IMR-90 (cell line): ENCODE results near the gene RUNX2. TPM values are rescaled to one million over a fixed set of nuclear protein-coding genes. Genes with fewer than 3 reads are reported as not detected.

Experiments
- ATAC-seq: fragments of 200-7000 bp; cut with Tn5 transposase; 2 replicates; pipeline ENCODE4 v1.9.1; 2020; ENCODE audit warnings: low read depth, mild to moderate bottlenecking, moderate library complexity
- BruUV-seq: library from RNA; stranded (reverse); fragments of 400-500 nt; replicated peaks from 2 replicates; lab custom pipeline; 2021; lab: Mats Ljungman, UMichigan
- CTCF ChIA-PET: fragments of 300-600 bp; formaldehyde crosslinking; extraction: SDS; loops from one replicate; lab custom pipeline; 2021; ENCODE audit warnings: antibody characterized with exemption; lab: Yijun Ruan, JAX
- POLR2A ChIA-PET: fragments of 300-600 bp; sonication (Branson Sonifier 250); formaldehyde crosslinking; loops from one replicate; lab custom pipeline; 2022; ENCODE audit warnings: antibody characterized with exemption; ENCODE audit not compliant: unreplicated experiment; lab: Charles Lee
- DNase-seq: peaks from one replicate; pipeline ENCODE4 v3.0.0; 2013
- H2AFZ ChIP-seq: replicated peaks from 2 replicates; pipeline ENCODE3; 2013; ENCODE audit warnings: low read length, mild to moderate bottlenecking; ENCODE audit not compliant: poor library complexity
- H2AK5ac ChIP-seq: 2 replicates; pipeline ENCODE4 v1.6.1; 2013; ENCODE audit warnings: low read depth, low read length, inconsistent platforms
- H2AK9ac ChIP-seq: replicated peaks from 2 replicates; pipeline ENCODE3; 2013; ENCODE audit warnings: mild to moderate bottlenecking, low read depth, low read length, moderate library complexity; ENCODE audit not compliant: poor library complexity
- H2BK120ac ChIP-seq: 2 replicates; pipeline ENCODE4 v1.6.1; 2013; ENCODE audit warnings: low read depth, low read length, inconsistent platforms
- H2BK15ac ChIP-seq: 3 replicates; pipeline ENCODE4 v1.6.1; 2013; ENCODE audit warnings: low read depth, low read length, inconsistent platforms
- H2BK20ac ChIP-seq: 2 replicates; pipeline ENCODE4 v1.6.1; 2013; ENCODE audit warnings: low read depth, mild to moderate bottlenecking, inconsistent platforms, low read length, moderate library complexity
- H2BK5ac ChIP-seq: 2 replicates; pipeline ENCODE4 v1.6.1; 2013; ENCODE audit warnings: mild to moderate bottlenecking, low read depth, low read length, inconsistent platforms; ENCODE audit not compliant: poor library complexity, severe bottlenecking
- H3K14ac ChIP-seq: replicated peaks from 2 replicates; pipeline ENCODE4 v1.6.1; 2013; ENCODE audit warnings: low read depth, low read length, inconsistent platforms
- H3K18ac ChIP-seq: 2 replicates; pipeline ENCODE4 v1.6.1; 2013; ENCODE audit warnings: low read depth, low read length, control low read depth
- H3K23ac ChIP-seq: 2 replicates; pipeline ENCODE4 v1.6.1; 2013; ENCODE audit warnings: low read depth, low read length, inconsistent platforms
- H3K27ac ChIP-seq: 2 replicates; pipeline ENCODE4 v1.5.1; 2013; ENCODE audit warnings: mild to moderate bottlenecking, control low read depth, low read length; ENCODE audit not compliant: insufficient read depth
- H3K27me3 ChIP-seq: 2 replicates; pipeline ENCODE4 v1.6.1; 2013; ENCODE audit warnings: low read length; ENCODE audit not compliant: control insufficient read depth, insufficient read depth
- H3K36me3 ChIP-seq: 2 replicates; pipeline ENCODE4 v1.6.1; 2013; ENCODE audit warnings: low read length, mixed read lengths; ENCODE audit not compliant: control insufficient read depth, insufficient read depth
- H3K4ac ChIP-seq: 2 replicates; pipeline ENCODE4 v1.6.1; 2013; ENCODE audit warnings: low read depth, low read length, inconsistent platforms
- H3K4me1 ChIP-seq: 2 replicates; pipeline ENCODE4 v1.6.1; 2013; ENCODE audit warnings: low read length, mixed read lengths; ENCODE audit not compliant: control insufficient read depth, insufficient read depth
- H3K4me2 ChIP-seq: 2 replicates; pipeline ENCODE4 v1.6.1; 2013; ENCODE audit warnings: low read depth, mild to moderate bottlenecking, control low read depth, low read length, moderate library complexity
- H3K4me3 ChIP-seq: 2 replicates; pipeline ENCODE4 v1.5.1; 2013; ENCODE audit warnings: low read depth, mild to moderate bottlenecking, control low read depth, low read length, moderate library complexity; ENCODE audit not compliant: insufficient read depth
- H3K56ac ChIP-seq: 2 replicates; pipeline ENCODE4 v1.6.1; 2013; ENCODE audit warnings: low read length, inconsistent platforms; ENCODE audit not compliant: insufficient read depth; ENCODE audit errors: extremely low read depth
- H3K79me1 ChIP-seq, 2 experiments: 2 replicates each; pipeline ENCODE4 v1.6.1; 2013; ENCODE audit warnings: low read length in 2 of 2, inconsistent platforms in 1 of 2, low read depth in 1 of 2
- H3K9ac ChIP-seq: 2 replicates; pipeline ENCODE4 v1.6.1; 2013; ENCODE audit warnings: low read depth, low read length, control low read depth
- H3K9me1 ChIP-seq: 2 replicates; pipeline ENCODE4 v1.6.1; 2013; ENCODE audit warnings: low read length, inconsistent platforms; ENCODE audit not compliant: insufficient read depth
- H3K9me3 ChIP-seq: 2 replicates; pipeline ENCODE4 v1.6.1; 2013; ENCODE audit warnings: low read length; ENCODE audit not compliant: control insufficient read depth, insufficient read depth
- H4K20me1 ChIP-seq: 2 replicates; pipeline ENCODE4 v1.6.1; 2013; ENCODE audit warnings: low read length, inconsistent platforms; ENCODE audit not compliant: insufficient read depth
- H4K5ac ChIP-seq: 2 replicates; pipeline ENCODE4 v1.6.1; 2013; ENCODE audit warnings: mild to moderate bottlenecking, low read depth, low read length, control low read depth
- H4K8ac ChIP-seq, 2 experiments: 2 replicates each; pipeline ENCODE4 v1.6.1; 2013; ENCODE audit warnings: low read depth in 2 of 2, low read length in 2 of 2, control low read depth in 1 of 2, inconsistent platforms in 1 of 2
- H4K91ac ChIP-seq: 2 replicates; pipeline ENCODE4 v1.6.1; 2013; ENCODE audit warnings: low read depth, low read length, inconsistent platforms; ENCODE audit not compliant: insufficient read depth
- BHLHE40 ChIP-seq: fragments of 150-350 bp; IDR thresholded peaks from 2 replicates; pipeline ENCODE4 v1.6.1; 2016; ENCODE audit warnings: mild to moderate bottlenecking, low read depth, low read length
- ELK1 ChIP-seq: fragments of 150-350 bp; IDR thresholded peaks from 2 replicates; pipeline ENCODE4 v1.6.1; 2016; ENCODE audit warnings: low read depth, mild to moderate bottlenecking, low read length, moderate library complexity, borderline replicate concordance
- MAZ ChIP-seq: IDR thresholded peaks from 2 replicates; pipeline ENCODE4 v1.6.1; 2012; ENCODE audit warnings: low read depth, mild to moderate bottlenecking, low read length, improper control_type of control experiment, moderate library complexity, borderline replicate concordance
- NFE2L2 ChIP-seq: fragments of 150-350 bp; IDR thresholded peaks from 2 replicates; pipeline ENCODE4 v1.6.1; 2016; ENCODE audit warnings: low read depth, mild to moderate bottlenecking, low read length
- RAD21 ChIP-seq: IDR thresholded peaks from 2 replicates; pipeline ENCODE4 v1.6.1; 2012; ENCODE audit warnings: low read length, improper control_type of control experiment
- RCOR1 ChIP-seq: IDR thresholded peaks from 2 replicates; pipeline ENCODE4 v1.6.1; 2012; ENCODE audit warnings: mild to moderate bottlenecking, low read length, improper control_type of control experiment; ENCODE audit not compliant: insufficient replicate concordance
- SMC3 ChIP-seq: fragments of 150-350 bp; IDR thresholded peaks from 2 replicates; pipeline ENCODE4 v1.6.1; 2016; ENCODE audit warnings: low read depth, mild to moderate bottlenecking, antibody characterized with exemption, low read length, moderate library complexity
- WGBS, 2 experiments: methylation state at CpG; one replicate each; pipeline versions ENCODE4 v1.1.5 to v1.1.7; 2013; ENCODE audit warnings: missing lambda C conversion rate in 2 of 2; ENCODE audit not compliant: insufficient read length in 1 of 2; ENCODE audit errors: extremely low coverage in 2 of 2; 5-methylcytosine and 5-hydroxymethylcytosine counted together
- dilution Hi-C: fragments of 300-500 bp; cut with HindIII; formaldehyde crosslinking; loops from one replicate; pipeline ENCODE4 v1.14.3; 2018; ENCODE audit warnings: low sequenced_read_pairs; ENCODE audit not compliant: unreplicated experiment
- in situ Hi-C: fragments of 300-500 bp; cut with MboI; formaldehyde crosslinking; loops from 3 replicates; pipeline ENCODE4 v1.14.3; 2019; ENCODE audit warnings: low sequenced_read_pairs, inconsistent platforms, mixed read lengths
- intact Hi-C: fragments of 100-400 bp; cut with micrococcal nuclease; formaldehyde crosslinking; loops from 2 replicates; pipeline ENCODE4 v1.10.0; 2022
- polyA plus RNA-seq, 3 experiments: library from polyadenylated mRNA; depleted of rRNA; stranded (reverse); fragments of >200 nt; gene quantifications; 2 replicates each; pipeline ENCODE4 v1.2.3, GENCODE V29; 2012; ENCODE audit warnings: low replicate concordance in 1 of 3
- total RNA-seq: library from RNA; depleted of rRNA; stranded (reverse); fragments of >200 nt; gene quantifications from 2 replicates; pipeline ENCODE4 v1.2.3, GENCODE V29; 2012
- TF ChIP-seq, protein P1 (sequence below): fragments of 150-350 bp; IDR thresholded peaks from 2 replicates; pipeline ENCODE4 v1.6.1; 2017; ENCODE audit warnings: mild to moderate bottlenecking, antibody characterized with exemption, low read length, low read depth

The RUNX2 gene
- total and polyA plus RNA-seq, 2 of the 4 experiments (the other 2 are of a cell fraction), result 2.3 to 4.7 TPM

DNA sequence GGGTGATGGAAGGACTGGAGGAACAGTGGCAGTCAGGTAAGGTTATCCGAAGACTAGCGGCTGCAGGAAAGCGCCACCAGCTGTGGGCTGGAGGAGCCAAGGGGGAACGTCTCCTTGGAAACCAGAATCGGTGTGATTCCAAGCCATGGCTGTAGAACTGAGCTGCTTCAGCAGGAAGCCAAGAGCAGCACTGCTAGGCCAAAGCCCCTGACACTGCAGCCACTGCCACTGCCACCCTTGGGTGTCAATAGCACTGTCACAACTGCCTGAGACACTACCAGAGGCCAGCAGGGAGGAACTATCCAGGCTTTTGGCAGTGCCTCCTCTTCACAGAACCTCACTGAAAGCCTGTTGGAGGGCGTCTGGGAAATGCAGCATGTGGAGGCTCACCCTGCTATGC, 339.2 kb downstream of the RUNX2 start:
- Histone ChIP-seq H3K9me1 (peaks cover 8% of the 10 kb centered on the region), H4K20me1 (no peaks in the 10 kb centered on the region), H3K36me3 (no peaks in the 10 kb centered on the region), H4K5ac (no peak overlapping the region), H3K79me1 (no peaks in the 10 kb centered on the region; a peak in 1 of 4 replicates), H3K18ac (no peak overlapping the region), H2BK120ac (peak overlapping the region; percentile 52), H2BK5ac (no peak overlapping the region), H2BK20ac (peak overlapping the region; percentile 5; the same call in 1 of the 2 replicates), H3K4me3 (no peak overlapping the region), H3K4me1 (peaks cover 6% of the 10 kb centered on the region), H2AK9ac (no peak overlapping the region), H3K14ac (peak overlapping the region; percentile 7; the same call in 1 of the 2 replicates), H2AFZ (peak overlapping the region; percentile 16), H3K27me3 (no peaks in the 10 kb centered on the region), H2AK5ac (peak overlapping the region; percentile 20; the same call in 1 of the 2 replicates), H3K4me2 (no peak overlapping the region), H3K23ac (peak overlapping the region; percentile 31), H3K4ac (peak overlapping the region; percentile 61; the same call in 1 of the 2 replicates), H4K91ac (no peak overlapping the region), H4K8ac (peak overlapping the region in 1 of 2 experiments; percentile 8; a peak in 1 of 4 replicates), H3K27ac (no peak overlapping the region), H3K9ac (no peak overlapping the region), H2BK15ac (peak overlapping the region; percentile 8; the same call in 2 of the 3 replicates), H3K9me3 (no peaks in the 10 kb centered on the region), H3K56ac (no peak overlapping the region)
- ATAC-seq, result no peak; the same call in 1 of the 2 replicates
- dilution Hi-C loops, result no loop called here
- BruUV-seq, result no TSS peak
- intact Hi-C loops, result no loop called here
- ChIA-PET CTCF (no interaction called here), POLR2A (no interaction called here)
- no peak for DNase-seq
- in situ Hi-C loops, result no loop called here
- TF ChIP-seq MAZ (no peak), RAD21 (no peak), ELK1 (no peak), SMC3 (no peak), RCOR1 (no peak), BHLHE40 (no peak), NFE2L2 (no peak)
- TF ChIP-seq, protein P1, sequence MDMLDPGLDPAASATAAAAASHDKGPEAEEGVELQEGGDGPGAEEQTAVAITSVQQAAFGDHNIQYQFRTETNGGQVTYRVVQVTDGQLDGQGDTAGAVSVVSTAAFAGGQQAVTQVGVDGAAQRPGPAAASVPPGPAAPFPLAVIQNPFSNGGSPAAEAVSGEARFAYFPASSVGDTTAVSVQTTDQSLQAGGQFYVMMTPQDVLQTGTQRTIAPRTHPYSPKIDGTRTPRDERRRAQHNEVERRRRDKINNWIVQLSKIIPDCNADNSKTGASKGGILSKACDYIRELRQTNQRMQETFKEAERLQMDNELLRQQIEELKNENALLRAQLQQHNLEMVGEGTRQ, result no peak
- WGBS, 2 experiments, result 67% methylated on average over 5 of the region's 6 CpGs; no CpG with 5 or more reads in 1 of the 2 experiments
